CD4-positive, alpha-beta T cell treated with Interferon alpha-2 for 1 hour (primary cell): ENCODE results near the gene SLC16A9.

Source experiments
- DNase-seq, 2 donors: peaks; one replicate each; pipeline ENCODE4 v3.0.0-alpha.2; 2020 to 2022

SLC16A9 gene

DNA sequence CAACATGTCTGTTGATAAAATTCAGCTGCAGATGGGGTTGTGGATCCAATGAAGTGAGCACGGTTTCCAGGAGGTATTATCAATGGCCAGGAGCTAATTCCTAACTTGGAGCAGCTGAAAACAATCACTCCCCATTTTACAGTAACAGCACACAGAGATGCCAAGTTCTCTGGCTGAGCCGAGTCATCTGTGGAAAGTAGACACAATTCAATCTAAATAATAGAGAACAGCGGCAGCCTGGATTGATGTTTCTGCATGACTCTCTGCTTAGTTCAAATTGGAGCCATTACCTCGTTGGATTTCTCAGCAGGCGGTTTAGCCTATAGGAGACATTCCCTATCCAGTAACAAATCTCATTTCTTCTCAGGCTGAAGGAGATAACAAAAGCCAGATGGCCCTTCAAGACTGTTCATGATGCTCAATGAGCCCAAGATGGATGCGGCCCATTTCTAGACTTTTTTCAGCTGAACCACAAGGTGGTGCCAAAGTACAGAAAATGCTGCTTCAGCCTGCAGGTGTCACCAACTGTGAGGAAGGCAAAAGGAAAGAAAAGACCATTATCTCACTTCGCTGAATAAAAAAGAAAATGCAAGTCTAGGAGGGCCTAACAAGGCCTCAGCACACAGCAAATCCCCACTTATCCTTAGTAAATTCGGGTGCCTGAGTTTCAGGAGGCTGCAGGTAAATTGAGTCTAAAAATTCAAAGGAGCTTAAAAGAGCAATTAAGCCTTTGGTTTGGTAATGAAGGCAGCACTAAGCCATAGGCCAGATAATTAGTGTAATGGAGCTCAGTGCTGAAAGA lies 83.7 kb downstream of the SLC16A9 start:
- DNase-seq: peak; percentile 39 to 69

DNA sequence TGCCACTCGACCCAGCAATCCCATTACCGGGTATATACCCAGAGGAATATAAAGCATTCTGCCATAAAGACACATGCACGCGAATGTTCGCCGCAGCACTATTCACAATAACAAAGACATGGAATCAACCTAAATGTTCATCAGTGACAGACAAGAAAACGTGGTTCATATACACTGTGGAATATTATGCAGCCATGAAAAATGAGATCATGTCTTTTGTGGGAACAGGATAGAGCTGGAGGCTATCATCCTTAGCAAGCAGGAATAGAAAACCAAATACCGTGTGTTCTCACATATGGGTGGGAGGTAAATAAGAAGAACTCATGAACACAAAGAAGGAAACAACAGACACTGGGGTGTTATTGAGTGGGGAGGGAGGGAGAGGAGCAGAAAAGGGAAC lies 84.7 kb downstream of the SLC16A9 start:
- no peak for DNase-seq

GRCh38 chr10:59624136-59624535 lies 85.5 kb downstream of the SLC16A9 start:
- DNase-seq: no peak

DNA sequence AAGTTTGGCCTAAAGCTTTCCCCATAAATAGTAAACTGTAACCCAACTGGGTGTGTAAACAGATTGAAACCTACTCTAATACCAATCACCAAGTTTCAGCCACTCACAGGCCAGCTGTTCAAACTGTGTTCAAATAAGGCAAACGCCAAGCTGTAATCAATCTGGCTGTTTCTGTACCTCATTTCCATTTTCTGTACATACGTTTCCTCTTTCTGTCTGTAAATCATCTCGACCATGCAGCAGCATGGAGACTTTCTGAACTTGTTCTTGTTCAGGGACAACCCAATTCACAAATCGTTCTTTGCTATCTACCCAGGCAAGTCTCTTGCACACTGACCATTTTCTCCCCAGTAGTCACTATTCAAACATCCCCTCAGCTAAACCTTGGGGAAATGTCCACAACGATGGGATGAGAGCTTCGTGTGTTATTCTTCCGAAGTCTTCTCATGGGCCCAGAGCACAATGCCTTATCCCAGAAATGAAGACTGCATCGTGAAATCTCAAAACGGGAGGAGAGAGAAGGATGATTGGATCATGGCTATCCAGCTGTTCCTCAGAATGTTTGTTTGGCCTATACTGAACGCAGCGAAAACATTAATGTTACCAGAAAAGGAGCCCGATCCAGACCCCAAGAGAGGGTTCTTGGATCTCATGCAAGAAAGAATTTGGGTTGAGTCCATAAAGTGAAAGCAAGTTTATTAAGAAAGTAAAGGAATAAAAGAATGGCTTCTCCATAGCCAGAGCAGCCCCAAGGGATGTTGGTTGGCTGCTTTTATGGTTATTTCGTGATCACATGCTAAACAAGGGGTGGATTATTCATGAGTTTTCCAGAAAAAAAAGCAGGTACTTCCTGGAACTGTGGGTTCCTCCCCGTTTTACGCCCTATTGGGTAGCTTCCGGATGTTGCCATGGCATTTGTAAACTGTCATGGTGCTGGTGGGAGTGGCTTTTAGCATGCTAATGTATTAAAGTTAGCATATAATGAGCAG lies 86.2 kb downstream of the SLC16A9 start:
- no peak for DNase-seq

- peak in 1 of 2 donors; percentile 32 for DNase-seq
Observed at GRCh38 chr10:59622320-59623132, 87.1 kb downstream of the SLC16A9 start.

GRCh38 chr10:59621771-59622170 lies 87.9 kb downstream of the SLC16A9 start:
- no peak for DNase-seq

DNA sequence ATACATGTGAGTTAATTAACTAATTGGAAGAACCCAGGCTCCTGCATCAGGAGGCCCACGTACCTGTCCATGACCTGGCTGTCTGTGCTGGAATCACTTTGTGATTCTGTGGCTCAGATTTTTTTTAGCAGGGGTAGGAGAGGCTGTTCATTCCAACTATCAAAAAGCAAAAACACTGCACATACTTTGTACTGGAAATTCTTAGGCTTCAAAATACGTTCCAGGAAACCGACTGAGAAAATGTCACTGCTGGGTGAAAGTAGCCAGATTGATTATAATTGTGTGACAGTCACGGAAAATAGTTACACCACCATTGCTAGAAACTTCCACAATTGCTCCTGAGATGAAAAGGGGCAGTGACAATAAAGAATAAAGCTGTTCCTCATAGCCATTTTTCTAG lies 91.0 kb downstream of the SLC16A9 start:
- no peak for DNase-seq

GRCh38 chr10:59617996-59618395 lies 91.7 kb downstream of the SLC16A9 start:
- DNase-seq: no peak

DNA sequence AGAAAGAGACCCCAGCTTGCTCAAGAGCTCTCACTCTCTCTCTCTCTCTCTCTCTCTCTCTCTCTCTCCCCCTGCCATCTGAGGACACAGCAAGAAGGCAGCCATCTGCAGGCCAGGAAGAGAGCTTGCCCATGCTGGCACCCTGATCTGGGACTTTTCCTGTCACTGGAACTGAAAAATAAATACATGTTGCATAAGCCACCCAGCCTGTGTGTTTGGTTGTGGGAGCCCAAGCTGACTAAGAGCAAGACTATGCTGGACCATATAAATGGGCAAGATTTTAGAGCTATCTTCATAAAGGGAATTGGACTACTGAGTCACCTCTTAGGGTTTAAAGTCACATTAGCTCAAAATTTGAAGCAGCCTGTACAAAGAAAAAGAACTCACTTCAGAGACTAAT lies 98.6 kb downstream of the SLC16A9 start:
- no peak for DNase-seq

GRCh38 chr10:59607970-59608369 lies 101.7 kb downstream of the SLC16A9 start:
- no peak for DNase-seq

DNA sequence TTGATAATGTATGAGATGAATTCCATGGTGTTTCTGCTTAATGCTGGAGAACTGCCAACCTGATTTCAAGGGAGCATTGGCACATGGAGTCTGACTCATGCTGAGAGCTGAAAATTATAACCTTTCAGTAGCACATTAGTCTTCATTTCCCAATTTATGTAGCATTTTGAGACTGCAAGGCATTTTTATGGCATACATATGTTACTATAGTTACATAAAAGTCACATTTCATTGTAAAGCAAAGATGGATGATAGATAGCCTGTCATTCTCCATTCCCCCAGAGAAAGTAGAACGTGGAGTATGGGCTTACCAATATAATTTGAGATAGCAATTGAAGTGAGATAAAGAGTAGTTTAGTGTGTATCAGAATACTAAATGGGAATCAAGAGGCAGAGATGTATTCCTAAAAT lies 103.1 kb downstream of the SLC16A9 start:
- DNase-seq: no peak

GRCh38 chr10:59601985-59602384 lies 107.7 kb downstream of the SLC16A9 start:
- DNase-seq: no peak
